Glomerular visceral epithelial cell (primary cell): ENCODE results near the gene LDLRAD4.
"Not testable (repeated sequence)": the region's sequence is repeated elsewhere in the genome, so short reads cannot be mapped to it uniquely, and the experiment has no call there.

Source experiments
- DNase-seq: peaks from one replicate; pipeline ENCODE4 v3.0.0-alpha.2; 2016; ENCODE audit errors: extremely low spot score

LDLRAD4 gene

DNA sequence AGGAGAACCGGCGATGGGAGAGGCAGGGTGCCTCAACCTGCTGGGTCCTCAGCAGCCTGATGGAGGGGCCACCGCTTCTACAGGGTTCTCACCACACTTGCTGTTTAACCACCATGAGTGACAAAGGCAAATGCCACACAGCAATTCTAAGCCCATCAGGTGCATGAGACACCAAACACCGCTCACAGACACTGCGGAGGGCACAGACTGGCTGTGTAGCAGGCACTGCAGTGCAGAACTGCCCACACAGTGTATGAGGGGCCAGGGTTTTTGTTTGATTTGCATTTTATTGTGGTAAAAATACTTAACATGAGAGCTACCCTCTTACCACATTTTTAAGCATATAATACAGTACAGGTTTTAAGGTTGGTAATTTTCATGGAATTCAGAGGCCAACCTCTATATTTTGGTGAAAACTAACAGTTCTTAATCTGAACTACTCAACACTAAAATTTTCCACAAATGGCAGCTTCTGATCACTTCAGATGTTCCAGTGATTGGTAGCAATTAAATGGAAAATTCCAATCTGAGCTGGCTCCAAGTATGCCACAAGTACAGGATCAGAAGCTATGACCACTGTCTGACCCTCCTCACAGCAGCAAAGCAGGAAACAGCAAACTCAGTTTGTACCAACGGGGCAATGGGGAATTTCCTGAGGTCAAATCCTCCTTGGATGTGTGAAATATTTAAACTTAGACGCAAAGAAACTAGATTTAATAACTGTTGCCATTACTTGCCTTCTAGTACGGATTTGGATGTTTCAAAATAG, 440.1 kb downstream of the LDLRAD4 start:
- DNase-seq = no peak

DNA sequence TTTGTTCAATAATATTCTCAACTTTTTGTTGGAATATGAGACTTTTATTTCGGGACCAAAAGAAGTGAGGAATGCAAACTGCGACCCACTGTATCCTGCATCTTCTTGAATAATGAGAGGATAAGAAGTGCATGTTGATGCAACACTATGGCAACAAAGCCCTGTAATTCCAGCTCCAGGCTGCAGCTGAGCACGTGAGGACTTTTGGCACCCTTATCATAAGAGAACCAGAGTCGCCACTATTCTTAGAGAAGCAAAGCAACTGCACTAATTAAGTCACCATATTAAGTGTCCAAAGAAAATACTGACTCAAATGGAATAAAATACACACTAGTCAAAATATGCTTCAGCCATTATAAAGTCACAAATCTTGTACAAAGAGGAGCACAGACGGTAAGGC, 441.9 kb downstream of the LDLRAD4 start:
- DNase-seq = no peak

DNA sequence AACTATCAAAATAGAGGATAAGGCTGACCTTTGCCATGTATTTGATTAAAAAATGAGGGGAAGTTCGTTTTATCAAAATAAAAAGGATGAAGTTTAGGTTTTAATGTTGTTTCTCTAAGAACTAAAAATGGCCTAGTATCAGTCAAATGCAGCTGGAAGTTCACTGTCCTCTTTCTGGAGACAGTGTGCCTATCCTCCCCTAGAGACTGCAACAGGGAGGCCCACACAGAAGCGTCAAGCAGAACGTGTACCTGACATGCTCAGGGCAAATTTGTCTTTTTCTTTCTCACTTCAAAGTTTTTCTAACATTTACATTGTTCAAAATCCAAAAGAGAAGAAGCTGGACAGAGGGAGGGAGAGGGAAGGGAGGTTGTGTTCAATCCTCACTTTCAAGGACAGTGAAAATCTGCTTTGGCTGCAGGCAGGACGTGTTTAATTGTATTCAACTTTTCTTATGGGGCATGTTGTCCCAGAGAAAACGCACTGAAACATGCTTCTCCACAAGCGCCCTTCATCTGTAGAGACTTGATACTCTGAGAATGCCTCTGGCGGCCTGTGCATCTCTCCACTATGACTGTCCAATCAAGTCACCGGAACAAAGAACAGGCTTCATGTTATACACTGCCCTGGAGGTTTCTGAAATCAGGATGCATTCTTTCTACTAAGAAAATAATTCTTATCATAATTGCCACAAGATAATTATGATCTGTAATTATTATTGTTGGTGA, 442.7 kb downstream of the LDLRAD4 start:
- DNase-seq = no peak

DNA sequence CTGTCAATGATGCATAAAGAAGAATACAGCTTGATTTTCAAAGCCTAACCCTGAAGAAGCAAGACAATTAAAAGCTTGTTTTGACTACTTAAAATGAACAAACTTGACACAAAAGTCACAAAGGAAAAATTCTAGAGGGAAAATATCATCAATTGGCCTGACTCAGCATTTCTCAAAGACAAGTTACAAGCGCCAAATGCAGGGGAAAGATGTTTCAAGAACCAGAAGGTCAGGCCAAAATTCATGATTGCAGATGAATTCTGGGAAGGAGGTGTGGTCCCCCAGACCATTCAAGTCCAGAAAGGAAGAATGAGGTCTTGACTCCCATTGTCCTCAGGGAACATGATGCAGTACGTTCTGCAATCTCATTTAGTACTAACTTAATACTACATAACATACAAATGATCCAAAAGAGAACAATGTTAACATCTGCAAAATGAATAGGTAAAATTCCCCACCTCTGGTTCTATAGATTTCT, 443.3 kb downstream of the LDLRAD4 start:
- no peak for DNase-seq

DNA sequence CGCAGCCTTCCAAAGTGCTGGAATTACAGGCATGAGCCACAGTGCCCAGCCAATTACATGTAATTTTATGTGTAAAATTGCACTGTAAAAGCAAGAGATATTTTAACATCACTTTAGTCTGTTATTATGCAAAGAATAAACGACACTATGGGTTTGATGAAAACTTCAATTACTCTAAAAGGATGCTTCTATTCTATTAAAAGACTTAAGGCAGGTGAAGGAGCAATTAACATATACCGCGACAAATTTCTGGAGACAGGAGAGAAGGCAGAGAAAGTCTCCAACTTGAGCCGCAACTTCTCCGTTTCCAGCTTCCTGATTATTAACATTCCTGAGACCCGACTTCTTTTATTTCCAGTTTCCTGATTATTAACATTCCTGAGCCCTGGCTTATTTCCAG, 454.1 kb downstream of the LDLRAD4 start:
- no peak for DNase-seq

DNA sequence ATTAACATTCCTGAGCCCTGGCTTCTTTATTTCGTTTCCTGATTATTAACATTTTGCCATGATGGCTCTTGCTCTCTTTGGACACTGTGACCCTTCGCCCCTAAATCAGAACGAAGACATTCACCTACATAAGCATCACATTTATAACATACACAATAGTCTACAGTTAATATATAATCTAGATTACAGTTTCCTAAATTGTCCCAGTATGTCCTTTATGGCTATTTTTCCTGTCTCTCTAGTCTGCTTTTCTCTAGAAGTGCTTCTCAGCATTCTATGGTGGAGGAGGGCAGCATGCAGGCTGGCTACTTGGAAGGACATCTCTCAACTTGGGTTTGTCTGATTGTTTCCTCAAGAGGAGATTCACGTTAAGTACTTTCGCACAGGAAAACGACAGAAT, 457.9 kb downstream of the LDLRAD4 start:
- DNase-seq = no peak

DNA sequence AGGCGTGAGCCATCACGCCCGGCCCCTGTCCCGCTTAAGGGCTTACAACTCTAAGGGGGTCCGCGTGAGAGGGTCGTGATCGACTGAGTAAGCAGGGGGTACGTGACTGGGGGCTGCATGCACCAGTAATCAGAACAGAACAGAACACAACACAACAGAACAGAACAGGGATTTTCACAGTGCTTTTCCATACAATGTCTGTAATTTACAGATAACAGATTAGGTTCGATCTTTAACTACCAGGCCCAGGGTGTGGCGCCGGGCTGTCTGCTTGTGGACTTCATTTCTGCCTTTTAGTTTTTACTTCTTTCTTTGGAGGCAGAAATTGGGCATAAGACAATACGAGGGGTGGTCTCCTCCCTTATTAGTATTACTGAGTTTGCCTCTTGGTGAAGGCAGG, 458.8 kb downstream of the LDLRAD4 start:
- not testable (repeated sequence) for DNase-seq

DNA sequence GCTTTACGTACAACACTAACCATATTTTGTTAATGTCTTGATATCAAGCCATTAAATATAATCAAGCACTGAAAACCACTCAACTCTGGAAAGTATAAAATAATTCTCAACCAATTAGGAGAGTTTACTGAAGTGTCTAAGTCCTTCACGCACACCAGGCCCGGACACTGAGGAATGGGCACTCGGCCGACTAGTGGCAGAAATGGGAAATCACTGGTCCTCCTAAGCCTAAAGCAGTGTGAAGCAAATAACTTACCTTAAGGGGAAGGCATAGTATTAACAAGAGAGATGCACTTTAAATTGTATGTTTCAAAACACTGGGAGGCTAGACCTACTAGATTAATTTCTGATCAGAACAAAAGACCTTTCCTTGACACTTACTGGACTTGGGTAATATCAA, 462.1 kb downstream of the LDLRAD4 start:
- no peak for DNase-seq

DNA sequence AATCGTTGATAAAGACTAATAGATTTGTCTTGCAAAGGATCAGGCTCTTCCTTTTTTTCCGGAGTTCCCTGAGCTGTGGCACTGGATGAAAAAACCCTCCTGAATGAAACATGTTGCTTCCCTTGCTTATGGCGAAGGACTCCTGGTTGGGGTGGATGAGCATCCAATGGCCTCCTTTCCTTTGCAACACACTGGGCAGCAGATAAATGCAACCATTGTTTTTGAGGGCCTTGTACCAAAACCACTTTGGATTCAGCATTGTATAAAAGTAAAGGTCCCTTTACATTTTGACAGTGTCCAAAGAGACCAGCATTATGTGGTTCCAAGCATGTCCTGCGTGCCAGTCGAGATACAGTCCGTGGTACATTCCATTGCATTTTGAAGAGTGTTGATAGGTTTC, 463.1 kb downstream of the LDLRAD4 start:
- DNase-seq = no peak

DNA sequence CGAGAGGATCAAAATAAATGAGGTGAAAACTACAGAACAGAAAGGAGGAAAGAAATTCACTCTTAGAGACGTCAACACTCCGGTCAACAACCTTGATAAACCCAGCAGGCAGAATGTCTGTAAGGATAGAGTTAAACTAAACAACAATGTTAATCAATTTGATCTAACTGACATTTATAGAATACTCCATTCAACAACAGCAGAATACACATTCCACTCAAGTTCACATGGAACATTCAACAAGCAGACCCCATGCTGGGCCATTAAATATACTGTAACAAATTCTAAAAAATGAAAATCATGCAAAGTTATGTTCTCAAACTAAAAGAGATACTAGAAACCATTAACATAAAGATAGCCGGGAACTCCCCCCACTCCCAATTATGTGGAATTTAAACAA, 466.0 kb downstream of the LDLRAD4 start:
- DNase-seq = no peak

DNA sequence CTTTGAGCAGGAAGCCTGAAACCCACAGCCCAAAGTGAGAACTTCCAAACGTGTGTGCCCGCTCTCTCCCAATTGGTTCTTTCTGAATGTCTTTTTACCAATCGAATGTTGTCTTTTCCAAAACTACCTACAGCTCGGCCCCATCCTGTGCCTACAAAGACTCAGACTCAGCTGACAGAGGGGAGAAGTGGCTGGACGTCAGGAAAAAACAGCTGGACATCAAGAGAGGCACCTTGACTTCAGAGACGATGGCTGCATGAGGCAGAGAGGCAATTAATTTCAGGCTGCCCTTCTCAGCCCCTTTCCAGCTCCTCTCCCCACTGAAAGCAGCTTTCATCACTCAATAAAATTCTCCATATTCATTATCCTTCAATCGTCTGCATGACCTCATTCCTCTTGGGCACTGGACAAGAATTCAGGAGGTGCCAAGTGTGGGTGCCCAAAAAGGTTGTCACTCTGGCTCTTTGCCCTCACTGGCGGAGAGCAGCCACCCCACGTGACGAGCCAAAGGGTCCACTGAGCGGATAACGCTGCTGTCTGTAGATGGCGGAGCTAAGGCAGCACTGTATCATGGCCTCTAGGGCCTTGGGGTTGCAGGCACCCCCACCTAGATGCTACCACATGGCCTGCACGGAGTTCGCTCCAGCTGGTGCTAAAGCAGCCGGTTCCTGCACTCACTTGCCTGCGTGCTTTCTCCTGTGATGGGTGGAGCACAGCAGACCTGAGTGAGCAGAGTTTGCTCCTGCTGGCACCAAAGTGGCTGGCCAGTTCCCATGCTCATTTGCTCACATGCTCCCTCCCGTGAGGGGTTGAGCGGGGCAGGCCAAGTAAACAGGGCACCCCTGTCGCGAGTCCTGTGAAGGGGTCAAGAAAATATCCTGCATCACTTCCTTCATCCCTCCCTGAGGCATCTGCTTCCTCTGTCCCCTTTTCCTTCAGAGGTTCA, 469.9 kb downstream of the LDLRAD4 start:
- DNase-seq = no peak

DNA sequence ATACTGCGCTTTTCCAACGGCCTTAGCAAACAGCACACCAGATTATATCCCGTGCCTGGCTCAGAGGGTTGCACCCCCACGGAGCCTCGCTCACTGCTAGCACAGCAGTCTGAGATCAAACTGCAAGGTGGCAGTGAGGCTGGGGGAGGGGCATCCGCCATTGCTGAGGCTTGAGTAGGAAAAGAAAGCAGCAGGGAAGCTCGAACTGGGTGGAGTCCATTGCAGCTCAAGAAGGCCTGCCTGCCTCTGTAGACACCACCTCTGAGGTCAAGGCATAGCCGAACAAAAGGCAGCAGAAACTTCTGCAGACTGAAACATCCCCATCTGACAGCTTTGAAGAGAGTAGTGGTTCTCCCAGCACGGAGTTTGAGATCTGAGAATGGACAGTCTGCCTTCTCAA, 471.5 kb downstream of the LDLRAD4 start:
- DNase-seq = not testable (repeated sequence)

DNA sequence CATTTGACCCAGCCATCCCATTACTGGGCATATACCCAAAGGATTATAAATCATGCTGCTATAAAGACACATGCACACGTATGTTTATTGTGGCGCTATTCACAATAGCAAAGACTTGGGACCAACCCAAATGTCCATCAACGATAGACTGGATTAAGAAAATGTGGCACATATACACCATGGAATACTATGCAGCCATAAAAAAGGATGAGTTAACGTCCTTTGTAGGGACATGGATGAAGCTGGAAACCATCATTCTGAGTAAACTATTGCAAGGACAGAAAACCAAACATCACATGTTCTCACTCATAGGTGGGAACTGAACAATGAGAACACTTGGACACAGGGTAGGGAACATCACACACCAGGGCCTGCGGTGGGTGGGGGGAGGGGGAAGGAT, 476.8 kb downstream of the LDLRAD4 start:
- not testable (repeated sequence) for DNase-seq

DNA sequence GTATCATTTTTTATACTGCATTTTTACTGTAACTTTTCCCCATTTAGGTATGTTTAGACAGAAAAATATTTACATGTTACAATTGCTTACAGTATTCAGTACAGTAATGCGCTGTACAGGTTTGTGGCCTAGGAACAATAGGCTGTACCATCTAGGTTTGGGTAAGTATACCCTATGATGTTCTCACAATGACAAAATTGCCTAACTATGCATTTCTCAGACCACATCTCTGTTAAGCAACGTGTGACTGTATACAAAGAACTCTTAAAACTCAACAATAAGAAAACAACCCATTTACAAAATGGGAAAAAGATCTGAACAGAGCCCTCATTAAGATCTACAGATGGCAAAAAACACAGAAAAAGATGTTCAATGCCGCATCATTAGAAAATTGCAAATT, 478.4 kb downstream of the LDLRAD4 start:
- DNase-seq = no peak

DNA sequence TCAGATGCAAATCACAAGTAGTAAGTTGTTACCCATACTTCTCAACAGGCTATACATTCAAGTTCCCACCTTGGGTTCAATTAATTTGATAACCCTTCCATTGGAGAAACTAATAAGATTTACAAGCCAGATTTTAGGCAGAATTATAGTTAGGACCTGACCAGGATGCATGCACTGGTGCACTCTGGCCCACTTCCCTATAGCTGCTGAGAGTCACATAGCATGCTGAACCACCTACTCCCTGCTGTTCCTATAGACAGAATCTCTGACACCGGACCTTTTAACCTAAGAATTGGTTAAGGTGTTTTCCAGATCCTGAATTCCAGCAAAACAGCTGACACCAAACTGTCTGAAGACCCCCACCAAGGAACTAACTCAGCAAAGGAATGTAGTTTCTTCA, 481.6 kb downstream of the LDLRAD4 start:
- DNase-seq = no peak
